Spleen (tissue), 7 donors: ENCODE data around the gene MRPS11.

Source experiments
- POLR2A ChIP-seq, 3 donors: fragments of 450-650 bp; IDR thresholded peaks; one replicate each; pipeline ENCODE4 v1.5.1; 2017; ENCODE audit warnings: antibody characterized with exemption in 3 of 3, mild to moderate bottlenecking in 1 of 3
- TF ChIP-seq, protein P1 (sequence below), 11 experiments: fragments of 200-600 bp in 7 of 11; fragments of 450-650 bp in 4 of 11; sonication (generic) in 4 of 11; IDR thresholded peaks in 8 of 11; conservative IDR thresholded peaks in 3 of 11; 1 replicate in 7 of 11; 2 replicates in 4 of 11; pipeline versions ENCODE4 v1.4.0 to v1.8.0; 2016 to 2021; ENCODE audit warnings: antibody characterized with exemption in 11 of 11, inconsistent platforms in 4 of 11, mild to moderate bottlenecking in 1 of 11
- donor health status: DM: no; HTN: no; CAD: no; lungs with moderate emphysema.
- donor health status: DM: no; HTN: no; CAD: no.
- donor health status: DM: no; HTN: no; CAD: no.

DNA sequence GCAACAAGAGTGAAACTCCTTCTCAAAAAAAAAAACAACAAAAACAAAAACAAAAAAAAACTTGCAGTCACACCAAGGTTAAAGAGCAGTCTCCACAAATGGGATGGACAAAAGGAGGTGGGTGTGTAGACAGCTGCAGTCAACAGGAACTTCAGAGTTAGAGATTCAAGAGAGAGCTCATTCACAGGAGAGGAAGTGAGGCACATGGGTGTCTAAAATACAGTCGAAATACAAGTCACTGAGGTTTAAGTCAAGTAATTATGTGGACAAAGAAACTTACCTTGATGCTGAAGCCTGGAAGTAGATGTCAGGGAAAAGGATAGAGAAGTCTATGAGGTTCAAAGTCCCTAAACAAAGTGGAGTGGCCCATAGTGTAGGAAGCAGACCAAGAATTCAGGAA lies 14.8 kb downstream of the MRPS11 start:
- TF ChIP-seq POLR2A (IDR thresholded peaks at IDR 0.05) = no peak
- TF ChIP-seq, protein P1, sequence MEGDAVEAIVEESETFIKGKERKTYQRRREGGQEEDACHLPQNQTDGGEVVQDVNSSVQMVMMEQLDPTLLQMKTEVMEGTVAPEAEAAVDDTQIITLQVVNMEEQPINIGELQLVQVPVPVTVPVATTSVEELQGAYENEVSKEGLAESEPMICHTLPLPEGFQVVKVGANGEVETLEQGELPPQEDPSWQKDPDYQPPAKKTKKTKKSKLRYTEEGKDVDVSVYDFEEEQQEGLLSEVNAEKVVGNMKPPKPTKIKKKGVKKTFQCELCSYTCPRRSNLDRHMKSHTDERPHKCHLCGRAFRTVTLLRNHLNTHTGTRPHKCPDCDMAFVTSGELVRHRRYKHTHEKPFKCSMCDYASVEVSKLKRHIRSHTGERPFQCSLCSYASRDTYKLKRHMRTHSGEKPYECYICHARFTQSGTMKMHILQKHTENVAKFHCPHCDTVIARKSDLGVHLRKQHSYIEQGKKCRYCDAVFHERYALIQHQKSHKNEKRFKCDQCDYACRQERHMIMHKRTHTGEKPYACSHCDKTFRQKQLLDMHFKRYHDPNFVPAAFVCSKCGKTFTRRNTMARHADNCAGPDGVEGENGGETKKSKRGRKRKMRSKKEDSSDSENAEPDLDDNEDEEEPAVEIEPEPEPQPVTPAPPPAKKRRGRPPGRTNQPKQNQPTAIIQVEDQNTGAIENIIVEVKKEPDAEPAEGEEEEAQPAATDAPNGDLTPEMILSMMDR (IDR thresholded peaks at IDR 0.05 in 8 of 11, conservative IDR thresholded peaks at IDR 0.05 in 3 of 11) = no peak
